MM.1S (cell line): ENCODE results near the gene PKN1.

Experiments used
- CTCF ChIP-seq: fragments of 300-600 bp; sonication (generic); IDR thresholded peaks from 2 replicates; pipeline ENCODE4 v1.5.1; 2016; ENCODE audit warnings: antibody characterized with exemption, low read length, mixed read lengths
- EZH2 ChIP-seq: fragments of 300-600 bp; sonication (generic); optimal IDR thresholded peaks from 2 replicates; pipeline ENCODE3; 2017; ENCODE audit warnings: low read depth, mild to moderate bottlenecking, antibody characterized with exemption, low read length, mixed read lengths
- EZH2phosphoT487 ChIP-seq: fragments of 300-600 bp; sonication (generic); IDR thresholded peaks from 2 replicates; pipeline ENCODE4 v1.6.1; 2018; ENCODE audit warnings: antibody characterized with exemption, low read length

DNA sequence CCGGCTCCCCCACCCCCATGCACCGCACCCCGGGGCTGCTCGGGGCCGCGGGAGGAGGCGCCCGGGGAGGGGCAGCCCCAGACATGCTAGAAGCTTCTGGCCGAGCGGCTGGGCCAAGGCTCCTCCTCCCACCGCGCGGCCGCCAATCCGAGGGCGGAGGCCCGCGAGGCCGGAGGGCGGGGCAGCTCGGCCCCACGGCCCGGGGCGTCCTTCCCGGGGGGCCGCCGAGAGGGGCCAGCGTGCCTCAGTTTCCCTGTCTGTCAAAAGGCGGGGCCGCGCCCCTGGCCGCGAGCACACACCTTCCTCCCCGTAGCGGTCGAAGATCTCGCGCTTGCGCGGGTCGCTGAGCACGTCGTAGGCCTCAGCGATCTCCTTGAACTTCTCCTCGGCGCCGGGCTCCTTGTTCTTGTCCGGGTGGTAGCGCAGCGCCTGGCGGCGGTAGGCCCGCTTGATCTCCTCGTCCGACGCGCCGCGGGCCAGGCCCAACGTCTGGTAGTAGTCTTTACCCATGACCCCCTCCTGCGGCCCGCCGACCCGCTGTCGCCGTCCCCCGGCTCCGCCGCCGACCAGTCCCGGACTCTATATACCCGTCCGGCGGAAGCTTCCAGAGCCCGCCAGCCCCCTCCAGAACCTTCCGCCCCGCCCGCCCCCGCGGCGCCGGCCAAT lies 84.9 kb downstream of the PKN1 start, which contains the start of gene DNAJB1:
- TF ChIP-seq EZH2 = no peak
- no peak for TF ChIP-seq CTCF
- no peak for TF ChIP-seq EZH2phosphoT487
